GM21447 (cell line): ENCODE measurements around the gene HOTAIR.

ENCODE experiments used
- ATAC-seq: cut with Tn5 transposase; IDR thresholded peaks from one replicate; pipeline ENCODE4 v1.9.1; 2021; ENCODE audit not compliant: unreplicated experiment

Gene HOTAIR

GRCh38 chr12:53949631-53950436, 24.9 kb downstream of the HOTAIR start:
- no peak for ATAC-seq

GRCh38 chr12:53948650-53949593, 25.8 kb downstream of the HOTAIR start:
- no peak for ATAC-seq

GRCh38 chr12:53947743-53948142, 27.0 kb downstream of the HOTAIR start:
- no peak for ATAC-seq

- ATAC-seq, result no peak
Observed at GRCh38 chr12:53944907-53945847, 29.6 kb downstream of the HOTAIR start.

GRCh38 chr12:53944209-53944608, 30.5 kb downstream of the HOTAIR start:
- no peak for ATAC-seq

- no peak for ATAC-seq
Observed at GRCh38 chr12:53942467-53942997, 32.2 kb downstream of the HOTAIR start.

- no peak for ATAC-seq
Observed at GRCh38 chr12:53941750-53942149, 33.0 kb downstream of the HOTAIR start.

- ATAC-seq, result no peak
Observed at GRCh38 chr12:53941187-53941586, 33.6 kb downstream of the HOTAIR start.

GRCh38 chr12:53940443-53941014, 34.2 kb downstream of the HOTAIR start:
- no peak for ATAC-seq

- no peak for ATAC-seq
Observed at GRCh38 chr12:53939141-53940108, 35.3 kb downstream of the HOTAIR start.

GRCh38 chr12:53938326-53939140, 36.2 kb downstream of the HOTAIR start, which contains the start of gene HOXC13:
TSS of gene HOXC13 (plus strand) at chr12:53938831. CDS start at chr12:53938907, 76 bp downstream.
- no peak for ATAC-seq

- ATAC-seq, result no peak
Observed at GRCh38 chr12:53937596-53938325, 37.0 kb downstream of the HOTAIR start.

GRCh38 chr12:53937099-53937498, 37.7 kb downstream of the HOTAIR start:
- no peak for ATAC-seq

- no peak for ATAC-seq
Observed at GRCh38 chr12:53935383-53936341, 39.1 kb downstream of the HOTAIR start.

GRCh38 chr12:53932915-53933314, 41.8 kb downstream of the HOTAIR start:
- ATAC-seq, result no peak
